ENCODE results near the gene UPF1. TPM values are rescaled to one million over a fixed set of nuclear protein-coding genes. Genes with fewer than 3 reads are reported as not detected.
A peak's percentile ranks its signal among the peaks of the same experiment; 100 is the strongest.

The UPF1 gene
- total and polyA plus RNA-seq, 2 of the 13 experiments (the other 11 are each of a cell fraction or from before 2014, with no cell fraction given) = 16.9 to 41.8 TPM

DNA sequence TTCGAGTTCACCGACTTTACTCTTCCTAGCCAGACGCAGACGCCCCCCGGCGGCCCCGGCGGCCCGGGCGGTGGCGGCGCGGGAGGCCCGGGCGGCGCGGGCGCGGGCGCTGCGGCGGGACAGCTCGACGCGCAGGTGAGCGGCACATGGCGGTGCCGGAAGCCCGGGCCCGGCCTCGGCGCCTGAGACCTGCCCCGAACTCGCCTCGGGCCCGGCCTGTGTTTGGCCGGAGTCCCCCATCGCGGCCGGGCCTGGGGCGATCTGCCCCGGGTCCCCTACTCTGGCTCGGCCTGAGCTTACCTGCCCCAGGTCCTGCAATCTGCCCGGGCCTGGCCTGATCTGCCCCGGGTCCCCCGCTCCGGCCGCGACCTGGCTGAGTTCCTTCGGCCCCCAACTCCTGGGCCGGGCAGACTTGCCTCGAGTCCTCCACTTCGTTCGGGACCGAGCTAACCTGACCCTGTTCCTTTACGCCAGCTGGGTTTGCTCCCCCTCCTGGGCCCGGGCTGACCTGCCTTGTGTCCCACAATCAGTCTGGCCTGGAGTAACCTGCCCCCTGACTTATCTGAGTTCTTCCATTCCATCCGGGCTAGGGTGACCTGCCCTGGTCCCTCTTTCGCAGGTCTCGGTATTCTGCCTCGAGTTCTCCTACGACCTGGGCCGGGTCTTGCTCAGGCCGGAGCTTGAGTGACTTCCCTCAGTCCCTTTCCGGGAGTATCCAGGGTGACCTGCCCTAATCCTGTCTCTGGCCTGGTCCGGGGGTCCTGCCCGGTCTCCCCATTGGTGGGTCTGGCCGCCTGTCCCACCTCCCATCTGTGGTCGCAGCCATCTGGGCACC lies 764 bp downstream of the UPF1 start (continued):
- TF ChIP-seq, protein P1, sequence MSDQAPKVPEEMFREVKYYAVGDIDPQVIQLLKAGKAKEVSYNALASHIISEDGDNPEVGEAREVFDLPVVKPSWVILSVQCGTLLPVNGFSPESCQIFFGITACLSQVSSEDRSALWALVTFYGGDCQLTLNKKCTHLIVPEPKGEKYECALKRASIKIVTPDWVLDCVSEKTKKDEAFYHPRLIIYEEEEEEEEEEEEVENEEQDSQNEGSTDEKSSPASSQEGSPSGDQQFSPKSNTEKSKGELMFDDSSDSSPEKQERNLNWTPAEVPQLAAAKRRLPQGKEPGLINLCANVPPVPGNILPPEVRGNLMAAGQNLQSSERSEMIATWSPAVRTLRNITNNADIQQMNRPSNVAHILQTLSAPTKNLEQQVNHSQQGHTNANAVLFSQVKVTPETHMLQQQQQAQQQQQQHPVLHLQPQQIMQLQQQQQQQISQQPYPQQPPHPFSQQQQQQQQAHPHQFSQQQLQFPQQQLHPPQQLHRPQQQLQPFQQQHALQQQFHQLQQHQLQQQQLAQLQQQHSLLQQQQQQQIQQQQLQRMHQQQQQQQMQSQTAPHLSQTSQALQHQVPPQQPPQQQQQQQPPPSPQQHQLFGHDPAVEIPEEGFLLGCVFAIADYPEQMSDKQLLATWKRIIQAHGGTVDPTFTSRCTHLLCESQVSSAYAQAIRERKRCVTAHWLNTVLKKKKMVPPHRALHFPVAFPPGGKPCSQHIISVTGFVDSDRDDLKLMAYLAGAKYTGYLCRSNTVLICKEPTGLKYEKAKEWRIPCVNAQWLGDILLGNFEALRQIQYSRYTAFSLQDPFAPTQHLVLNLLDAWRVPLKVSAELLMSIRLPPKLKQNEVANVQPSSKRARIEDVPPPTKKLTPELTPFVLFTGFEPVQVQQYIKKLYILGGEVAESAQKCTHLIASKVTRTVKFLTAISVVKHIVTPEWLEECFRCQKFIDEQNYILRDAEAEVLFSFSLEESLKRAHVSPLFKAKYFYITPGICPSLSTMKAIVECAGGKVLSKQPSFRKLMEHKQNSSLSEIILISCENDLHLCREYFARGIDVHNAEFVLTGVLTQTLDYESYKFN (CRISPR knock-in tag; conservative IDR thresholded peaks at IDR 0.05) = no peak
- TF ChIP-seq, protein P2, sequence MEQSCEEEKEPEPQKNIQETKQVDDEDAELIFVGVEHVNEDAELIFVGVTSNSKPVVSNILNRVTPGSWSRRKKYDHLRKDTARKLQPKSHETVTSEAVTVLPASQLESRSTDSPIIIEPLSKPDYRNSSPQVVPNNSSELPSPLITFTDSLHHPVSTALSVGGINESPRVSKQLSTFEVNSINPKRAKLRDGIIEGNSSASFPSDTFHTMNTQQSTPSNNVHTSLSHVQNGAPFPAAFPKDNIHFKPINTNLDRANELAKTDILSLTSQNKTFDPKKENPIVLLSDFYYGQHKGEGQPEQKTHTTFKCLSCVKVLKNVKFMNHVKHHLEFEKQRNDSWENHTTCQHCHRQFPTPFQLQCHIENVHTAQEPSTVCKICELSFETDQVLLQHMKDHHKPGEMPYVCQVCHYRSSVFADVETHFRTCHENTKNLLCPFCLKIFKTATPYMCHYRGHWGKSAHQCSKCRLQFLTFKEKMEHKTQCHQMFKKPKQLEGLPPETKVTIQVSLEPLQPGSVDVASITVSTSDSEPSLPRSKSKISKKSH (CRISPR knock-in tag; IDR thresholded peaks at IDR 0.05; ENCODE audit: borderline replicate concordance) = no peak
- TF ChIP-seq, protein P3, sequence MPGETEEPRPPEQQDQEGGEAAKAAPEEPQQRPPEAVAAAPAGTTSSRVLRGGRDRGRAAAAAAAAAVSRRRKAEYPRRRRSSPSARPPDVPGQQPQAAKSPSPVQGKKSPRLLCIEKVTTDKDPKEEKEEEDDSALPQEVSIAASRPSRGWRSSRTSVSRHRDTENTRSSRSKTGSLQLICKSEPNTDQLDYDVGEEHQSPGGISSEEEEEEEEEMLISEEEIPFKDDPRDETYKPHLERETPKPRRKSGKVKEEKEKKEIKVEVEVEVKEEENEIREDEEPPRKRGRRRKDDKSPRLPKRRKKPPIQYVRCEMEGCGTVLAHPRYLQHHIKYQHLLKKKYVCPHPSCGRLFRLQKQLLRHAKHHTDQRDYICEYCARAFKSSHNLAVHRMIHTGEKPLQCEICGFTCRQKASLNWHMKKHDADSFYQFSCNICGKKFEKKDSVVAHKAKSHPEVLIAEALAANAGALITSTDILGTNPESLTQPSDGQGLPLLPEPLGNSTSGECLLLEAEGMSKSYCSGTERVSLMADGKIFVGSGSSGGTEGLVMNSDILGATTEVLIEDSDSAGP (CRISPR knock-in tag; IDR thresholded peaks at IDR 0.05; ENCODE audit: borderline replicate concordance) = peak; percentile 30; the same call in 1 of the 2 replicates
- TF ChIP-seq, protein P4, sequence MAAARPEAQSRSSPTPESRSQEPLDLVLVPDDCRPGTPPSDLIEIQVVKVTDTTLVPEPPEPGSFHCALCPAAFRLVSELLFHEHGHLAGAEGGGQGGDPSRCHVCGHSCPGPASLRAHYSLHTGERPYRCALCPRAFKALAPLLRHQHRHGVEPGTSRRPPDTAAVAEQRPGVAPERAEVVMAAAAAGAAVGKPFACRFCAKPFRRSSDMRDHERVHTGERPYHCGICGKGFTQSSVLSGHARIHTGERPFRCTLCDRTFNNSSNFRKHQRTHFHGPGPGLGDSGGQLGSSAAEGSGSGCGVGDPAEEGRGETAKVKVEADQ (CRISPR knock-in tag; IDR thresholded peaks at IDR 0.05; ENCODE audit: borderline replicate concordance) = 0 out of 2 replicates have a peak, but pooled peaks have one; percentile 32
- TF ChIP-seq ZNF563 (CRISPR knock-in tag; IDR thresholded peaks at IDR 0.05) = no peak
- TF ChIP-seq ZMAT3 (CRISPR knock-in tag; conservative IDR thresholded peaks at IDR 0.05) = no peak
- TF ChIP-seq NFKB2 (CRISPR knock-in tag; IDR thresholded peaks at IDR 0.05; ENCODE audit: borderline replicate concordance) = no peak
- TF ChIP-seq PAF1 (CRISPR knock-in tag; IDR thresholded peaks at IDR 0.05) = no peak
- TF ChIP-seq KAT2B (IDR thresholded peaks at IDR 0.05; ENCODE audit: borderline replicate concordance, low read depth, low read length) = no peak
- TF ChIP-seq, protein P5, sequence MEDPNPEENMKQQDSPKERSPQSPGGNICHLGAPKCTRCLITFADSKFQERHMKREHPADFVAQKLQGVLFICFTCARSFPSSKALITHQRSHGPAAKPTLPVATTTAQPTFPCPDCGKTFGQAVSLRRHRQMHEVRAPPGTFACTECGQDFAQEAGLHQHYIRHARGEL (CRISPR knock-in tag; IDR thresholded peaks at IDR 0.05) = 0 out of 2 replicates have a peak, but pooled peaks have one; percentile 35
- TF ChIP-seq CHD2 (IDR thresholded peaks at IDR 0.05; ENCODE audit: low read depth, low read length) = no peak
- TF ChIP-seq TBX3 (IDR thresholded peaks at IDR 0.05; ENCODE audit: borderline replicate concordance) = no peak
- TF ChIP-seq PRPF4 (IDR thresholded peaks at IDR 0.05; ENCODE audit: low read depth, low read length, poor library complexity, severe bottlenecking) = no peak
- TF ChIP-seq ZNF546 (CRISPR knock-in tag; conservative IDR thresholded peaks at IDR 0.05) = no peak
- TF ChIP-seq ZNF720 (CRISPR knock-in tag; IDR thresholded peaks at IDR 0.05) = no peak
- TF ChIP-seq ZNF354B (CRISPR knock-in tag; IDR thresholded peaks at IDR 0.05) = no peak
- TF ChIP-seq CENPX (CRISPR knock-in tag; IDR thresholded peaks at IDR 0.05) = no peak
- TF ChIP-seq FOXA1 (IDR thresholded peaks at IDR 0.05) = no peak
- no peak for TF ChIP-seq FOXA1 (CRISPR knock-in tag; IDR thresholded peaks at IDR 0.05)
- TF ChIP-seq ZNF7 (CRISPR knock-in tag; IDR thresholded peaks at IDR 0.05) = no peak
- peak; percentile 46; the same call in 1 of the 2 replicates for TF ChIP-seq ZNF891 (CRISPR knock-in tag; IDR thresholded peaks at IDR 0.05)
- TF ChIP-seq CAMTA2 (CRISPR knock-in tag; IDR thresholded peaks at IDR 0.05; ENCODE audit: borderline replicate concordance) = no peak

Data from HepG2 (cell line).